TTC549 (cell line): Measurements from ENCODE around the gene IFT81.
"Not testable (repeated sequence)": the region's sequence is repeated elsewhere in the genome, so short reads cannot be mapped to it uniquely, and the experiment has no call there.

Experiments used
- FAIRE-seq: peaks from 2 replicates; lab custom pipeline; 2012; peaks lifted over from hg19 to GRCh38; lab: Jason Lieb, UNC

IFT81 gene, protein sequence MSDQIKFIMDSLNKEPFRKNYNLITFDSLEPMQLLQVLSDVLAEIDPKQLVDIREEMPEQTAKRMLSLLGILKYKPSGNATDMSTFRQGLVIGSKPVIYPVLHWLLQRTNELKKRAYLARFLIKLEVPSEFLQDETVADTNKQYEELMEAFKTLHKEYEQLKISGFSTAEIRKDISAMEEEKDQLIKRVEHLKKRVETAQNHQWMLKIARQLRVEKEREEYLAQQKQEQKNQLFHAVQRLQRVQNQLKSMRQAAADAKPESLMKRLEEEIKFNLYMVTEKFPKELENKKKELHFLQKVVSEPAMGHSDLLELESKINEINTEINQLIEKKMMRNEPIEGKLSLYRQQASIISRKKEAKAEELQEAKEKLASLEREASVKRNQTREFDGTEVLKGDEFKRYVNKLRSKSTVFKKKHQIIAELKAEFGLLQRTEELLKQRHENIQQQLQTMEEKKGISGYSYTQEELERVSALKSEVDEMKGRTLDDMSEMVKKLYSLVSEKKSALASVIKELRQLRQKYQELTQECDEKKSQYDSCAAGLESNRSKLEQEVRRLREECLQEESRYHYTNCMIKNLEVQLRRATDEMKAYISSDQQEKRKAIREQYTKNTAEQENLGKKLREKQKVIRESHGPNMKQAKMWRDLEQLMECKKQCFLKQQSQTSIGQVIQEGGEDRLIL

DNA sequence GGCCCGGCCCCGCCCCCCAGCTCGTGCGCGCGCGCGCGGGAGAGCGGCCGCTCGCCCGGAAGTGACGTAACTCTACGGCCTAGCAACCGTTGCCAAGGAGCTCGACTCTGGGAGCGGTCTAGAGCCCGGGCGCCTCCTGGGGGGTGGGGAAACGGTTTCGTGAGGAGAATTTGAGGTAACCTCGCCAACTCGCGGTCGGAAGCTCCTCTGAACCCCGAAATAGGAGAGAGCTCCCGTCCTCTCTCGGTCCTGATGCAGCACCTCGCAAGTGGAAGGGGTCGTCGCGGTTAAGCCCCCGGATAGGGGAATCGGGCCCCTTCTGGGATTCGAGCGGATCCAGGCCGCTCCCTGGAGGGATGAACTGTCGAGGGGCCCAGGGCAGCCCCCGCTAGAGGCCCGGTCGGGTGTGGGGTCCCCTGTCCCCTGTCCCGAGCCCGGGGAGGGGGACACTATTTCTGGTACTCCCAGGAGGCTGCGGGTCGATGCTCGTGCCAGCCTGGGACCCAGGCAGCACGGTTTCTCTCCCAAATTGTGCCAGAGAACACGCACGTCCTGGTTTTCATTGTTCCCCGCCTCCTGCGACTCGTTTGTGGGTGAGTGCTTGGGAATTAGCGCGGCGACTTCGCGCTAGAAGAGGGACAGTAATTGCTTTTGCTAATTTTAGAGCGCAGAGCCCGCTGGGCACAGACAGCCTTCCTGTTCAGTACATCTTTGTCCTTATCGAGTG lies at the start of gene IFT81:
Gene IFT81 (plus strand): TSS at position 89 of the 727 bp plus-strand sequence. CDS start 3,024 bp downstream, outside the sequence.
- no peak for FAIRE-seq

DNA sequence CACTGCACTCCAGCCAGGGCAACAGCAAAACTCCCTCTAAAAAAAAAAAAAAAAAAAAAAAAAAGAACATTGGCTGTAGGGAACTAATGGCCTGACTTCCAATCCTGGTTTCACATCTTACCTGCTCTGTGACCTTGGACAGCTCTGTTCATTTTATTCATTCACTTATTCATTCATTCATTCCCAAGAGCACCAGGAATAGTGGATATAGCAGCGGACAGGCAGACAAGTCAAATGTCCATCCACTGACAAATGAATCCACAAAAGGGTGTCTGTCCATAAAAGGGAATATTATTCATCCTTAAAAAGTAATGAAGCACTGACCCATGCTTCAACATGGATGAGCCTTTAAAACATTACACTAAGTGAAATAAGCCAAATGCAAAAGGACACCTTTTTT lies 48.3 kb upstream of the IFT81 start:
- no peak for FAIRE-seq

DNA sequence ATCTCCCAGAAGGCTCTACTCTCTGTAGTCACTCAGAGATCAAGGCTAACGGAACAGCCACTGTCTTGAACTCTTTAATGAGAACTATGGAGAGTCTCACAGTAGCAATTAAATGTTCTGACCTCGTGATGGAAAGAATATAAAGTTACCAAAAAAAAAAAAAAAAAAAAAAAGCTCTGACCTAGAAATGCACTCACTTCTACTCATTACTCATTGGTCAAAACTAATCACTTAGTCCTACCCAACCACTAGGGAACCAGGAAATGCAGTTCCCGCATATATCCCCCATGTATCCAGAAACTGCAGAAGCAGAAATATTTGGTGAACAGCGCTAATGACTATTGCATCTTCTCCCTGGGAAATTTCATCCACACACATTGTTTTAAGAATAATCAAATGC lies 46.4 kb upstream of the IFT81 start:
- FAIRE-seq: no peak

DNA sequence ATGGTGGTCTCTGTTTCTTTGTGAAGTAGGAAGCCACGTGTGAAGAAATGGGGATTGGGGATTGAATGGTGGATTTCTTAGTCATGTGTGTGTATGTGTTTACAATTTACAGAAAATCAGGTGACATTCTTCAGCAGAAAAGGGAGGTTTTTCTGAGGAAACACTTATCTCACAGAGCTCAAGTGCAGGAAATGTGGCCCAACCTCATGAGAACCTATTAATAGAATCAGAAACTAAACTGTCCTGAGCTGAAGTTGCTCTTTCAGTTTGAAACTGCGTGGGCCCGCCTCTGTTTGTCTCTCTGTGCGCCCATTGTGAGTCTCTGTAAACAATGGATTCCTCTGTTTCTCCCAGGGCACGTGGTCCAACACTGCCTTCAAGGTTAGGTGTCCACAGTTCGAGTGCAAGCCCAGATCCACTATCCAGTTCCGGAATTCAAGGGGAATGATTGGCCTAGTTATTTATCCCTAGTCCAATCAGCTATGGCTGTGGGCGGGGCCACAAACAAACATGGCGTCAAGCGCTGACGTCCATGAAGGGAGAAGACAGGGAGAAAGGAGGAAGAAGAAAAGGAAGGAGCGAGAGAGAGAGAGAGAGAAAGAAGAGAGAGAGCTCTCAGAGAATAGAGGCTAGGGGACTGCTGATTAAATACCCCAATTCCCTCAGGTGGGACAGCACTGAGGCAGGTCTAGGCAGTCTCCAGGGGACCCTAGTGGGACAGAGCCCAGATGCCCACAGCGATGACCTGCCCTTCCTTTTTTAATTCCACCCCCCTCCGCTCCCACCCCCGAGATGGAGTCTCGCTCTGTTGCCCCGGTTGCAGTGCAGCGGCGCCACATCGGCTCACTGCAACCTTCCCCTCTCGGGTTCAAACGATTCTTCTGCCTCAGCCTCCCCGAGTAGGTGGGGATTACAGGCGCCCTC lies 44.4 kb upstream of the IFT81 start:
- FAIRE-seq: no peak

DNA sequence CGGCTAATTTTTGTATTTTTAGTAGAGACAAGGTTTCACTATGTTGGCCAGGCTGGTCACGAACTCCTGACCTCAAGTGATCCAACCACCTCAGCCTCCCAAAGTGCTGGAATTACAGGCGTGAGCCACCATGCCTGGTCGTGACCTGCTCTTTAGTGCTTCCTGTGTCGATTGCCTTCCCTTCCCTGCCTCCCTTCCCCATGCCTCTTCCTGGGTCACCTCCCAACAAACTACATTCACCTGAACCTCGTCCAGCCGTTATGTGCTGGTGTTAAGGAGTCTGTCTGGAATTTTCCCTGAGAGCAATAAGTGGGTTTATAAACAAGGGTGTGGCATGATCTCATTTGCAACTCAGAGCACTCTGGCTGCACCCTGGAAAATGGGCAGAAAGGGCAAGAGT lies 43.7 kb upstream of the IFT81 start:
- no peak for FAIRE-seq

DNA sequence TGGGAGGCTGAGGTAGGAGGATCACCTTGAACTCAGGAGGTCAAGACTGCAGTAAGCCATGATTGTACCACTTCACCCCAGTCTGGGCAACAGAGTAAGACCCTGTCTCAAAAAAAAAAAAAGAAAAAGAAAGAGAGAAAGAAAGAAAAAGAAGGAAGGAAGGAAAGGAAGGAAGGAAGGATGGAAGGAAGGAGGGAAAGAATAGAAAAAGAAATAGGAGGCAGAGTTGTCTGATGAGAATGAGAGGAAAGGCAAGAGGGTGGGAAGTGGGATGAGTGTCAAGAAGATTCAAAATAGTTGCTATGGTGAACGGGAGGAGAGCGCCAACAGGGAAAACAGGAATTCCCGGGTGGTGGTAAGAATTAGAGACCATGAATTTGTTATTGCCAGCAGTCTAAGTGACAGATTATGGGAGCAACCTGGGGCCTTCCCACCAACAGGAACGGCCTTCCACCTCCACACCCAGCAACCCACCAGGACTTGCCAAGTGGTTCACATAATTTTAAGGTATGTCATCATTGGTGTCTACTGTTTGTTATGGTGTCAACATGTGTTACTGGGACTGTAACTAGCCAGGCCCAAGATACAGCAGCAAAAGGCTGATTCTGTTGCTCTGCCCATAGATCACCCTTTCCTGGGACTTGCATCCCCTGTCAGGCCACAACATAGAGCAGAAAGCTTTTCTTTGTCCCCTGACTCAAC lies 39.7 kb upstream of the IFT81 start:
- FAIRE-seq: no peak

DNA sequence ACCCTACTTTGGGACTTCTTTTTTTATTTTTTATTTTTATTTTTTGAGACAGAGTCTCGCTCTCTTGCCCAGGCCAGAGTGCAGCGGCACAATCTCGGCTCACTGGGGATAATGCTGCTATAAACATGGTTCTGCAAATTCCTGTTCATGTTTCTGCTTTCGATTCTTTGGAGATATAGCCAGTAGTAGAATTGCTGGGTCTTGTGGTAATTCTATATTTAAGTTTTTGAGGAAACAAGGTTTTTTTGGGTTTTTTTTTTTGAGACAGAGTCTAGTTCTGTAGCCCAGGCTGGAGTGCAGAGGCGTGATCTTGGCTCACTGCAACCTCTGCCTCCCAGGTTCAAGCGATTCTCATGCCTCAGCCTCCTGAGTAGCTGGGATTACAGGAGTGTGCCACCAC lies 35.9 kb upstream of the IFT81 start:
- not testable (repeated sequence) for FAIRE-seq

DNA sequence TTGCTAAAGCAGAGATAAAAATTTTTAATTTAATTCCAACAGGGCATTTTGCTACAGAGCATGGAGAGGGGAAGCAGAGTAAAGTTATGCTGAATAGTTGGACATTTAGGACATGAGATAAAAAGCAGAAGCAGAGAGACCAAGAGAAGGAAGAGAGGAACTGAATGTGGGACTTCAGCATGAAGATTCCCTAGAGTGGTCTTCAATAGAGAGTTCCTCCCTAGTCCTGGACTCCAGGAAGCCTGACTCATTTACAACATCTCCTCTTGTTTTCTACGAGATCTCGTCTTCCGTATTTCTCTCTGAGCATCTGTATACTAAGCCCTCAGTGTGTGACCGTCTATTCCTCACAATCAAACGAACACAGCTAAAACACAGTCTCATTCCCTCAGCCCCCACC lies 35.2 kb upstream of the IFT81 start:
- FAIRE-seq: no peak

DNA sequence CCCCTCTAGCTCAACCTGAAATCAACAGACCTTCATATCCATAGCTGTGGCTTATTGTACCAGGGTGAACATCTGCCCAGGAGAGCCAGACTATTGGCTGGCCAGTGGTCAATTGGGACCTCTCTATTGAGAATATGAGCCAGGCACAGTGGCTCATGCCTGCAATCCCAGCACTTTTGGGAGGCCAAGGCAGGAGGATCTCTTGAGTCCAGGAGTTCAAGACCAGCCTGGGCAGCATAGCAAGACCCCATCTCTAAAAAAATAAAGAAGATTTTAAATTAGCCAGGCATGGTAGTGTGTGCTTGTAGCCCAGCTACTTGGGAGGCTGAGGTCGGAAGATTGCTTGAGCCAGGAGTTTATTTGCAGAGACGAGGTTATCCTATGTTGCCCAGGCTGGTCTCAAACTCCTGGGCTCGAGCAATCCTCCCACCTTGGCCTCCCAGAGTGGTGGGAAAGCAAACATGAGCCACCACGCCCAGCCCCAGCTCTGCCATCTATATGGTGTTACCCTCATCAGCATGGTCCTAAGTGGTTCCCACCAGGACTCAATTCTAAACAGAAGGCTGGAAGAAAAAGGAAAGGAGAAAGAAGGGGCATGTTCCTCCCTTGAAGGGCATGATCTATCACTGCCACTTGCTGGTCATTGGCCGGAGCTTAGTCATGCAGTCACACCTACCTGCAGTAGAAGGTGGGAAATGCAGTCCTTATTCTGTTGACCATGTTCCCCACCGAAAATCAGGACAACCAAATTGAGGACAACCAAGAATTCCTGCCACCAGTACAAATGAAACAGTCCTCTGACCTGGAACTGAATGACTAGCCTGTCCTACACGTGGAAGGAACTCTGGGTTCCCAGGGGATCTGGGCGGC lies 33.7 kb upstream of the IFT81 start:
- no peak for FAIRE-seq

DNA sequence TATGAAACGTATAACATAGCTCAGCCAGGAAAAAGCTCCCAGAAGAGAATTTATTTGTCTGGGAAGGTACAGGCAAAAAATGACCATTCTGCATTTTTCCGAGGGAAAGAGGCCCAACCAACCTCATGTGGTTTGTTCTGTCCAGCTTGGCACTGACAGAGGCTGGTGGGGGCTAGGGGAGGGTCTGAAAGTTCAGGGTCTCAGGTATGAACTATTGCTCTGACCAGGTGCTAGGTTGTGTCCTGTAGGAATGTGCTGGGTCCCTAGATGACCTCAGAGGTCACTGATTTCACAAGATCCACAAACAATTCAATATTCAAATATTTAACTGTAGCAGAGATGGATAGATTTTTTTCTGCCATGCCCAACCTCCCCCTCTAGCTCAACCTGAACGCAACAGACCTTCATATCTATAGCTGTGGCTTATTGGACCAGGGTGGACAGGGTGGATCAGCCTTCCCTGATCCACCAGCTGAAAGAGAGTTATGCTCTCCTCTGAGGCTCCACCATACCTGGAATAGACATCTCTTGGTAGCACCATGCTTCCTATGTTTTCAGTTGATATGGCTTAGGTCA lies 32.9 kb upstream of the IFT81 start:
- FAIRE-seq: no peak

DNA sequence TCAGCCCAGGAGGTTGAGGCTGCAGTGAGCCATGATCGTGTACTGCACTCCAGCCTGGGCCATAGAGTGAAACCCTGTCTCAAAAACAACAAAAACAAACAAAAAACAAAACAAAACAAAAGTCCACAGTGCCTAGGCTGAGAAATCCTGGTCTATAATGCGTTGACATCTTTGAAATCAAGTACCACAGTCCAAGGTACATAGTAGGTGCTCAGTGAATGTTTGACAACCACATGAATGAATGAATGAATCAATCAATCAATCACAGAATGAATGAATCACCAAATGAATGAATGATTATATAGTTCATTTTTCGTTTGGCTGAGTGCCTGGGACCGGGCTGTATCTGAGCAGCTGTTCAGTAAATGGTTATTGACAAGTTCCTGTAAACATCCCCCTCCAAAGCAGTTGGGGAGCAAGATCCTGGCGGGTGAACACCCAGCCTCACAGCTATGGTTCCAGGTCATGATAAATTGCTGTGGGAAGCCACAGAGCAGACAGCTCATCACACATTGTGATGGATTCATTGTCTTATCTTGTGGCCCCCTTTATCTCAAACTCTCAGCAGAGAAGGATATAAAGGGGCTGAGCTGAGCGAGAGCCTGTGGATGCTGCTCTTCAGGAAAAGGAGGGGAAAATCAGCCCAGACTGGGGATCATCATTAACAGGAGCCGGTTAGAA lies 30.4 kb upstream of the IFT81 start:
- FAIRE-seq: no peak

DNA sequence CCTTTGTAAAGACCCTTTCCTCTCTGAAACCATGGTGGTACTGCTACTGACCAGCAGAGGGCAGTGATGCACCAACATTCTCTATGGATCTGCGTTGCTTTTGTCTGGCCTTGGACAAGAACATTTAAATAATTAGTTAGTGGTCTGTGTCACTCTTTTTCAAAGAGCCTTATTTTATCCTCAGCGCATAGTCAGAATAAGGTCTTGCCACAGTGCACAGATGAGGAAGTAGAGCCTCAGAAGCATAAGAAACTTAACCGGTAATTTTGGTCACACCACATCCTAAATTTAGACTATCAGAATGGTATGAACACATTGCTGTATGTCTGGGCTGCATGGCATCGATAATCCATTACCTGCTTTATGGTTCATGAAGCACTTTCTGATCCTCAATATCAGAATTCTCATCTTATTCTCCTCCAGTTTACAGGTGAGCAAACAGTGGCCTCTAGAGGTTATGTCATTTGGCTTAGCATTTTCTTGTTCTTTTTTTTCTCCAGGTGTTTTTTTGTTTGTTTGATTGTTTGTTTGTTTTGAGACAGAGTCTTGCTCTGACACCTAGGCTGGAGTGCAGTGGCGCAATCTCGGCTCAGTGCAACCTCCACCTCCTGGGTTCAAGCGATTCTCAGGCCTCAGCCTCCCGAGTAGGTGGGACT lies 23.7 kb upstream of the IFT81 start:
- FAIRE-seq: no peak

DNA sequence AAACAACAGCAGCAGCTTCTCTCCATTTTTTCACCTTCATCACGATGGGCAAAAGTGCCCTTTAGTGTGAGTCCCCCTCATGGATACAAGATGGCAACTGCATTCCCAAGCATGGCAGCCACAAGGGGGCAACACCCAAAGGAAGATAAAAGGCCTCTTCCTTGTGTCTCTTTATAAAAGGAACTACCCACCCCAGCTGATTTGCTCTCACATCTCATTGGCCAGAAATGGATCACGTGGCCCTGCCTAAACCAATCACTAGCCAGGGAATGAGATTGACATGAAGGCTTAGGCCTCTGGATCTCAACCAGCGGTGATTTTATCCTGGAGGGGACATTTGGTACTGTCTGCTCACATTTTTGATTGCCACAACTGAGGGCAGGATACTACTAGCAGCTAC lies 21.9 kb upstream of the IFT81 start:
- no peak for FAIRE-seq

DNA sequence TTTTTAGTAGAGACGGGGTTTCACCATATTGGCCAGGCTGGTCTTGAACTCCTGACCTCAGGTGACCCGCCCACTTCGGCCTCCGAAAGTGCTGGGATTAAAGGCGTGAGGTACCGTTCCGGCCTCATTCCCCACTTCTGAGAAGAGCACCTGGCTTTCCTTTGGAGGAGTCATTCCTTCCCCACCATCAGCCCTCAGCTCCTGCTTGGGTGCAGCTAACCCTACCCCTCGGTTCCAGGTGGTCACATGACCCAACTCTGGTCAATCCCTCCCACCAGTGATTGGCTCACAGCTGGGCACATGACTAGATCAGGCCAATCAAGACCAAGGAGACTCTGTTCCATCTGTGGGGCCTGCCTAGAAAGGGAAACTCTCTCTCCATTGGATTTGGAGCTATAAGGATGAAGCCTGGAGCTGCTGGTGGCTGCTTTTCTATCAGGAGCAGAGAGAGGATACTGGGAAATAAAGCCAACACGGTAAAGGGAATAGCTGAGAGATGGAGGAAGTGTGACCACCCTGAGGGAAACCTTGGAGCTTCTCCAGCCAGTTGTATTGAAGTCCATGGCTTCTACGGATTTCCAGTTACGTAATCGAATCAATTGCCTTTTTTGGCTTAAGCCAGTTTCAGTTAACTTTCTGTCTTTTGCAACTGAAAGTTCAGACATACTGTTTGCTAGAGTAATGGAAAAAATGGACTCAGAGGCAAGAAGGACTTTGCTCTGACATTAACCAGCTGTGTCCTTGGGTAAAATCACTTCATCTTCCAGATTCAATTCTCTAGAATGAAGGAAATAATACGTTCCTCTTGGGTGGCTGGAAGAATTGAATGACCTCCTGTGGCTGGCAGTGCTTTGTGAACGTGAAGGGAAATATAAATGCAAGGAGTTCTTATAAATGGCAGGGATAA lies 19.7 kb upstream of the IFT81 start:
- no peak for FAIRE-seq

DNA sequence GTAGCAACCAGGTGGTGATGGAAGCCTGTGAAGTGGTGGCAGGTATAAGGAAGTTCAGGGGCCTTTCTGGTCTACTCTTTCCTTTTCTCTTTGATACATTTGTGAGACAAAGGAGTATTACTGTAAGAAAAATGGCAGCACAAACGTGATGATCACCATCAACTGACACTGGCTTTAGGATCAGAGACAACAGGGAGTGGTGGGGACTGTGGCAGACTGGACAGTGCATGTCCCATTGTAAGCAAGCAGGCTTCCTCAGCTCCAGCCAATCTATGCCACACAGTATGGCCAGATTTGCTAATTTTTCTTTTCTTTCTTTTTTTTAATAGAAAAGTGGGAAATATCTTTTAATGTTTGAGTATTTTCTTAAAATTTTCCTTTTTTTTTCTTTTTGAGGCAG lies 19.0 kb upstream of the IFT81 start:
- FAIRE-seq: no peak

DNA sequence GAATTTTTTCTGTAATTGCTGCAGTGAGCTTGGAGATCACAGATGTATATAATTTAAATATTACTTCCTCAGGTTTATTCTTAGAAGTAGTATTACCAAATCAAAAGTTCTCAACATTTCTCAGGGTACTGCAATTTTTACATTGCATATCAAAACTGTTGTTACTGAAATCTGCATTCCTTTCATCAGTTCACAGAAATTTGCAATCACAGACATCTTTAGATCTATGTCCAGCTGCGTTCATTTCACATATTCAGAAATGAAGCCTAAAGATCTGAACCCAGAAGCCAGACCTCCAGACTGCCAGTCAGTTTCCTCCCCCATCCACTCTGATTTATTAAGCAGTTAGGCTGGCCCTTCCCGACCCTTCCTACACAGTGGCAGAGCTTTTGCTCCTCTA lies 18.2 kb upstream of the IFT81 start:
- no peak for FAIRE-seq

DNA sequence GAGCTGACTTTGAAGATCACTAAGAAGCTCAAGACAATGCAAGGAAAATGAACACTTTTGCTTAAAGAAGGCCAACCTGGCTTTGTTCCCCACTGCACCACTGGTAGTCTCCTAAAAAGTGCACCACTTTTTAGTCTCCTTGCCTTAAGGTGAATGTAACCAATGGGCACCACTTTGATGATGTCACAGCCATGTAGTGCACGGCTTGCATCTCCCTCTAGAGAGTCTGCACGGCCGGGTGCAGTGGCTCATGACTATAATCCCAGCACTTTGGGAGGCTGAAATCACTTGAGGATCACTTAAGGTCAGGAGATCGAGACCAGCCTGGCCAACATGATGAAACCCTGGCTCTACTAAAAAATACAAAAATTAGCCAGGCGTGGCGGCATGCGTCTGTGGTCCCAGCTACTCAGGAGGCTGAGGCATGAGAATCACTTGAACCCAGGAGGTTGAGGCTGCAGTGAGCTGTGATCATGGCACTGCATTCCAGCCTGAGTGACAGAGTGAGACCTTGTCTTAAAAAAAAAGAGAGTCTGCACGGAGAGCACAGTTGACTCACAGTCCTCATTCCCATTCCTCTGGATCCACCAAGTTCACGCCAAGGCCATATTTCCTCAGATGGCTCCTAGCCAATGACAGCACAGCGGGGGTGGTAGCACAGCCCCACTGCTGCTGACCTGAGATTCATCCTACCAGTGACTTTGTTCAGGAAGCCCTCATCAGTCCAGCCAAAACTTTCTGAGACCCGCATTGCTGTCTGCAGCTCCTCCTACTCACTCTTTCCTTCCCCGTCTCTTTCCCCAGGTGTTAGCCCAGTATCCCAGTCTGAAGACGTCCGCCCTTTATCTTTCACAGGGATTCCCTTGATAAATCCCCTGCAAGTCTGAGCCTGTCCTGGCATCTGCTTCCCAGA lies 16.5 kb upstream of the IFT81 start:
- FAIRE-seq: no peak
